Thyroid gland (tissue), 4 donors: ENCODE results near the gene DMWD. TPM values are rescaled to one million over a fixed set of nuclear protein-coding genes. Genes with fewer than 3 reads are reported as not detected.

Experiments
- DNase-seq, 2 donors: peaks; one replicate each; pipeline ENCODE4 v3.0.0-alpha.2; 2019
- H3K27ac ChIP-seq, 3 donors: fragments of 200-600 bp; sonication (generic); 1 replicate in 2 of 3; 2 replicates in 1 of 3; pipeline ENCODE4 v1.5.1; 2016 to 2019; ENCODE audit warnings: mild to moderate bottlenecking in 1 of 3, moderate library complexity in 1 of 3
- H3K27me3 ChIP-seq: fragments of 200-600 bp; sonication (generic); one replicate; pipeline ENCODE4 v1.5.1; 2019
- H3K36me3 ChIP-seq, 2 donors: fragments of 200-600 bp; sonication (generic); one replicate each; pipeline ENCODE4 v1.5.1; 2016 to 2019
- H3K4me1 ChIP-seq, 2 donors: fragments of 200-600 bp; sonication (generic); one replicate each; pipeline ENCODE4 v1.5.1; 2017 to 2019
- H3K4me3 ChIP-seq, 3 donors: fragments of 200-600 bp; sonication (generic); replicated peaks in 1 of 3; 1 replicate in 2 of 3; 2 replicates in 1 of 3; pipeline ENCODE4 v1.5.1; 2016; ENCODE audit warnings: mild to moderate bottlenecking in 1 of 3
- H3K9me3 ChIP-seq: fragments of 200-600 bp; sonication (generic); one replicate; pipeline ENCODE4 v1.5.1; 2017
- CTCF ChIP-seq, 6 experiments: fragments of 200-600 bp in 3 of 6; fragments of 450-650 bp in 3 of 6; sonication (generic) in 3 of 6; IDR thresholded peaks; one replicate each; pipeline ENCODE4 v1.5.1; 2016 to 2019; ENCODE audit warnings: antibody characterized with exemption in 6 of 6, mild to moderate bottlenecking in 2 of 6, inconsistent platforms in 1 of 6, moderate library complexity in 1 of 6
- POLR2A ChIP-seq, 2 donors: fragments of 450-650 bp; IDR thresholded peaks; one replicate each; pipeline ENCODE4 v1.6.1; 2017; ENCODE audit warnings: antibody characterized with exemption in 2 of 2, mild to moderate bottlenecking in 2 of 2, moderate library complexity in 1 of 2
- WGBS, 2 donors: methylation state at CpG; one replicate each; pipeline ENCODE4 v1.1.5; 2017; 5-methylcytosine and 5-hydroxymethylcytosine counted together
- intact Hi-C: fragments of 100-400 bp; cut with DNase I; formaldehyde crosslinking; loops from one replicate; pipeline ENCODE4 v1.15.1; 2023
- total RNA-seq, 4 donors: library from RNA; depleted of rRNA; stranded (reverse); fragments of >200 nt; gene quantifications; one replicate each; pipeline ENCODE4 v1.2.3, GENCODE V29; 2016

The DMWD gene
- total RNA-seq, 4 donors from 2014 or later = 38.2 to 69.7 (median 48.3) TPM

- 94 to 97% methylated on average over 12 to 31 of the region's 34 CpGs for WGBS, 2 donors
- Histone ChIP-seq H3K9me3 (no peaks in the 10 kb centered on the region), H3K27me3 (no peaks in the 10 kb centered on the region), H3K4me3 (no peak overlapping the region), H3K36me3 (peaks cover 15 to 19% of the 10 kb centered on the region in 2 donors), H3K27ac (no peak overlapping the region), H3K4me1 (peaks cover 28 to 30% of the 10 kb centered on the region in 2 donors)
- intact Hi-C loops = no loop called here
- TF ChIP-seq CTCF (IDR thresholded peaks at IDR 0.05) (no peak), POLR2A (IDR thresholded peaks at IDR 0.05) (no peak)
- DNase-seq = no peak
Observed at GRCh38 chr19:45777395-45777961, 15.2 kb downstream of the DMWD start.

GRCh38 chr19:45774765-45775164 lies 17.9 kb downstream of the DMWD start:
- Histone ChIP-seq H3K4me1 (peaks cover 7 to 9% of the 10 kb centered on the region in 2 donors), H3K27ac (no peak overlapping the region), H3K36me3 (peaks cover 15 to 19% of the 10 kb centered on the region in 2 donors), H3K9me3 (no peaks in the 10 kb centered on the region), H3K4me3 (no peak overlapping the region), H3K27me3 (no peaks in the 10 kb centered on the region)
- 62 to 79% methylated on average over 9 of the region's 9 CpGs for WGBS, 2 donors
- peak in 1 of 2 donors; percentile 44 for DNase-seq
- TF ChIP-seq CTCF (IDR thresholded peaks at IDR 0.05) (peak in 1 of 6 experiments; percentile 8), POLR2A (IDR thresholded peaks at IDR 0.05) (no peak)
- intact Hi-C loops = no loop called here

GRCh38 chr19:45773384-45773783 lies 19.3 kb downstream of the DMWD start:
- intact Hi-C loops = no loop called here
- H3K36me3 ChIP-seq = peaks cover 15 to 19% of the 10 kb centered on the region in 2 donors
- H3K9me3 ChIP-seq = no peaks in the 10 kb centered on the region
- peaks cover 0 to 6% of the 10 kb centered on the region in 2 donors for H3K4me1 ChIP-seq
- no peak overlapping the region for H3K27ac ChIP-seq
- TF ChIP-seq CTCF (IDR thresholded peaks at IDR 0.05) (no peak), POLR2A (IDR thresholded peaks at IDR 0.05) (no peak)
- no peak overlapping the region for H3K4me3 ChIP-seq
- 62 to 70% methylated on average over 2 of the region's 2 CpGs for WGBS, 2 donors
- no peaks in the 10 kb centered on the region for H3K27me3 ChIP-seq
- no peak for DNase-seq

GRCh38 chr19:45772912-45773311 lies 19.7 kb downstream of the DMWD start:
- peaks cover 0 to 6% of the 10 kb centered on the region in 2 donors for H3K4me1 ChIP-seq
- intact Hi-C loops = no loop called here
- H3K27me3 ChIP-seq = no peaks in the 10 kb centered on the region
- no peak for DNase-seq
- no peaks in the 10 kb centered on the region for H3K9me3 ChIP-seq
- no peak for TF ChIP-seq CTCF (IDR thresholded peaks at IDR 0.05)
- TF ChIP-seq POLR2A (IDR thresholded peaks at IDR 0.05) = no peak
- WGBS, 2 donors = 83 to 89% methylated on average over 1 to 2 of the region's 3 CpGs
- no peak overlapping the region for H3K4me3 ChIP-seq
- H3K36me3 ChIP-seq = peaks cover 15 to 19% of the 10 kb centered on the region in 2 donors
- no peak overlapping the region for H3K27ac ChIP-seq

- intact Hi-C loops = no loop called here
- TF ChIP-seq POLR2A (IDR thresholded peaks at IDR 0.05) (no peak), CTCF (IDR thresholded peaks at IDR 0.05) (no peak)
- H3K27ac ChIP-seq = no peak overlapping the region
- no peak for DNase-seq
- H3K36me3 ChIP-seq = peaks cover 11 to 15% of the 10 kb centered on the region in 2 donors
- WGBS, 2 donors = 80 to 83% methylated on average over 14 of the region's 14 CpGs
- H3K27me3 ChIP-seq = no peaks in the 10 kb centered on the region
- no peaks in the 10 kb centered on the region for H3K9me3 ChIP-seq
- H3K4me1 ChIP-seq = peaks cover 0 to 6% of the 10 kb centered on the region in 2 donors
- H3K4me3 ChIP-seq = no peak overlapping the region
Observed at GRCh38 chr19:45772130-45772840, 20.4 kb downstream of the DMWD start.
